Heart left ventricle (tissue), 16 donors: ENCODE data around the gene TYW1. TPM values are rescaled to one million over a fixed set of nuclear protein-coding genes. Genes with fewer than 3 reads are reported as not detected.
"Not testable (repeated sequence)": the region's sequence is repeated elsewhere in the genome, so short reads cannot be mapped to it uniquely, and the experiment has no call there.

Experiments used
- ATAC-seq, 4 donors: fragments of 200-7000 bp; cut with Tn5 transposase; one replicate each; pipeline ENCODE4 v1.9.1; 2020 to 2022; ENCODE audit warnings: moderate library complexity in 4 of 4, mild to moderate bottlenecking in 3 of 4, moderate number of reproducible peaks in 1 of 4
- DNase-seq, 5 donors: peaks; one replicate each; pipeline ENCODE4 v3.0.0-alpha.2; 2020
- H3K27ac ChIP-seq, 12 donors: fragments of 200-600 bp; sonication (generic) in 4 of 12; one replicate each; pipeline versions ENCODE4 v1.5.0 to v1.8.0; 2016 to 2022; ENCODE audit warnings: mild to moderate bottlenecking in 2 of 12
- H3K27me3 ChIP-seq, 9 donors: fragments of 200-600 bp; sonication (generic) in 2 of 9; one replicate each; pipeline versions ENCODE4 v1.5.1 to v1.8.0; 2016 to 2022; ENCODE audit warnings: mild to moderate bottlenecking in 3 of 9
- H3K36me3 ChIP-seq, 9 donors: fragments of 200-600 bp; sonication (generic) in 2 of 9; one replicate each; pipeline versions ENCODE4 v1.5.0 to v1.8.0; 2018 to 2022; ENCODE audit warnings: mild to moderate bottlenecking in 2 of 9
- H3K4me1 ChIP-seq, 12 donors: fragments of 200-600 bp; sonication (generic) in 4 of 12; one replicate each; pipeline versions ENCODE4 v1.5.0 to v1.8.0; 2016 to 2022; ENCODE audit warnings: mild to moderate bottlenecking in 3 of 12
- H3K4me3 ChIP-seq, 12 donors: fragments of 200-600 bp; sonication (generic) in 4 of 12; one replicate each; pipeline versions ENCODE4 v1.5.0 to v1.8.0; 2017 to 2022; ENCODE audit warnings: mild to moderate bottlenecking in 9 of 12, moderate library complexity in 4 of 12
- H3K9me3 ChIP-seq, 12 donors: fragments of 200-600 bp; sonication (generic) in 4 of 12; one replicate each; pipeline versions ENCODE4 v1.5.0 to v1.8.0; 2016 to 2022; ENCODE audit warnings: mild to moderate bottlenecking in 1 of 12
- CTCF ChIP-seq, 12 donors: fragments of 200-600 bp; sonication (generic) in 4 of 12; IDR thresholded peaks; one replicate each; pipeline versions ENCODE4 v1.5.0 to v1.8.0; 2018 to 2022; ENCODE audit warnings: antibody characterized with exemption in 12 of 12, mild to moderate bottlenecking in 5 of 12
- POLR2A ChIP-seq, 2 donors: fragments of 450-650 bp; IDR thresholded peaks; one replicate each; pipeline ENCODE4 v1.6.1; 2017; ENCODE audit warnings: antibody characterized with exemption in 2 of 2, mild to moderate bottlenecking in 2 of 2, moderate library complexity in 2 of 2
- WGBS, 4 donors: extraction: QIAGEN DNeasy Blood & Tissue Kit in 2 of 4; methylation state at CpG; one replicate each; pipeline versions ENCODE4 v1.1.5 to v1.1.7; 2013 to 2018; 5-methylcytosine and 5-hydroxymethylcytosine counted together
- intact Hi-C, 10 donors: fragments of 100-400 bp; cut with DNase I; formaldehyde crosslinking; loops; one replicate each; pipeline versions ENCODE4 v1.11.1 to v1.14.2; 2022
- polyA plus RNA-seq, 2 donors: library from polyadenylated mRNA; stranded (reverse); fragments of 200-250 nt; gene quantifications; one replicate each; pipeline ENCODE4 v1.2.3, GENCODE V29; 2013
- total RNA-seq, 9 donors: library from RNA; depleted of rRNA in 2 of 9; stranded (reverse); fragments of >200 nt in 2 of 9; fragmentation: NEBNext Ultra II Directional in 3 of 9; extraction: Animal tissue kit (Norgen Biotek cat#: 25700) in 3 of 9; gene quantifications; one replicate each; pipeline versions ENCODE4 v1.1.0 to v1.2.4, GENCODE V29; 2016 to 2023
- donor health status: ischemic (EF 13 %, LVEDD 7.1; RV severe dilation, severe dysfunction).
- donor health status: healthy with polysubstance abuse.
- donor health status: DM: no; HTN: yes; CAD: no.
- donor health status: DM: no; HTN: no; CAD: no.
- donor health status: ischemic (EF 25% LVEDD 6.9; RV normal size, moderate dysfunction).
- donor health status: ischemic (EF 25% LVEDD 5.7; RV mildly dilated, moderate dysfunction).
- donor health status: healthy.
- donor health status: DM: yes; HTN: yes; CAD: no.
- donor health status: ischemic (EF 35%, LVEDD 5.7; RV mildly dilated, moderate dysfunction).
- donor health status: nonischemic (EF 11% LVEDD 7.7; RV severe dilation, severe dysfunction).
- donor health status: DM: yes; HTN: yes; CAD: no.
- donor health status: PGD.
- donor health status: ischemic (EF 29% LVEDD 5.4; RV normal size, mild dysfunction).
- donor health status: nonischemic (EF 23%, LVEDD 6.1; RV moderate dilation, normal function).

The TYW1 gene
- total and polyA plus RNA-seq, 11 donors: 4.9 to 16.1 (median 11.5) TPM

- intact Hi-C loops: no loop called here
- DNase-seq: no peak
- 85 to 93% (median 89%) methylated on average over 5 of the region's 5 CpGs for WGBS, 4 donors
These were observed 36.6 kb downstream of the TYW1 start for GRCh38 chr7:67033251-67033650.

GRCh38 chr7:67036432-67037395 is 40.1 kb downstream of the TYW1 start:
- H3K27me3 ChIP-seq, H3K4me3 ChIP-seq, H3K9me3 ChIP-seq, intact Hi-C loops: not testable (repeated sequence)
- Histone ChIP-seq H3K4me1 (peaks cover 0 to 14% (median 2%) of the 10 kb centered on the region in 12 donors), H3K36me3 (peaks cover 0 to 21% (median 12%) of the 10 kb centered on the region in 9 donors), H3K27ac (peak overlapping the region in 6 of 12 donors; percentile 22 to 64 (median 40))
- ATAC-seq: peak; percentile 91 to 97 (median 97)
- WGBS, 4 donors: 74 to 78% (median 76%) methylated on average over 9 to 10 of the region's 10 CpGs
- DNase-seq: peak; percentile 47 to 74 (median 69)

More at GRCh38 chr7:67033251-67033650, 36.6 kb downstream of the TYW1 start:
- no peak overlapping the region for H3K4me3 ChIP-seq
- peaks cover 0 to 33% (median 21%) of the 10 kb centered on the region in 9 donors for H3K36me3 ChIP-seq
- no peak for ATAC-seq
- peaks cover 0 to 14% (median 2%) of the 10 kb centered on the region in 12 donors for H3K4me1 ChIP-seq
- no peaks in the 10 kb centered on the region for H3K27me3 ChIP-seq
- peaks cover 0 to 10% (median 0%) of the 10 kb centered on the region in 12 donors for H3K9me3 ChIP-seq
- no peak overlapping the region for H3K27ac ChIP-seq
- TF ChIP-seq POLR2A (IDR thresholded peaks at IDR 0.05) (no peak), CTCF (IDR thresholded peaks at IDR 0.05) (no peak)

GRCh38 chr7:67040832-67041231 is 44.2 kb downstream of the TYW1 start:
- not testable (repeated sequence) for H3K36me3 ChIP-seq, H3K9me3 ChIP-seq, H3K4me3 ChIP-seq, ATAC-seq, H3K27ac ChIP-seq, H3K27me3 ChIP-seq, DNase-seq
- peaks cover 0 to 24% (median 8%) of the 10 kb centered on the region in 12 donors for H3K4me1 ChIP-seq
- intact Hi-C loops: loop anchor here in 1 of 10 donors (10.0 kb wide), 1 partner anchor 264 kb away; no protein-coding TSS in a partner anchor
- TF ChIP-seq CTCF (IDR thresholded peaks at IDR 0.05): peak in 11 of 12 donors; percentile 17 to 56 (median 40)
- 44 to 57% (median 50%) methylated on average over 2 of the region's 2 CpGs for WGBS, 4 donors

- H3K9me3 ChIP-seq, H3K27me3 ChIP-seq, H3K4me3 ChIP-seq, H3K36me3 ChIP-seq: not testable (repeated sequence)
- whole genome bisulfite sequencing, 4 donors: 71 to 77% (median 73%) methylated on average over 5 of the region's 5 CpGs
- Histone ChIP-seq H3K4me1 (peaks cover 0 to 15% (median 7%) of the 10 kb centered on the region in 12 donors), H3K27ac (peak overlapping the region in 11 of 12 donors; percentile 2 to 71 (median 50))
- DNase-seq: peak in 4 of 5 donors; percentile 64 to 80 (median 74)
- peak; percentile 93 to 97 (median 97) for ATAC-seq
- intact Hi-C loops: loop anchor here in 1 of 10 donors (10.0 kb wide), 1 partner anchor 262 kb away; no protein-coding TSS in a partner anchor
These were observed 46.3 kb downstream of the TYW1 start for GRCh38 chr7:67042781-67043558.

GRCh38 chr7:67043559-67043930 is 46.9 kb downstream of the TYW1 start:
- not testable (repeated sequence) for H3K36me3 ChIP-seq, H3K27me3 ChIP-seq, H3K4me3 ChIP-seq, H3K9me3 ChIP-seq, DNase-seq
- 65 to 71% (median 69%) methylated on average over 4 of the region's 4 CpGs for WGBS, 4 donors
- peak in 2 of 4 donors; percentile 5 to 26 for ATAC-seq
- Histone ChIP-seq H3K27ac (peak overlapping the region in 9 of 12 donors; percentile 2 to 71 (median 53)), H3K4me1 (peaks cover 0 to 15% (median 7%) of the 10 kb centered on the region in 12 donors)
- intact Hi-C loops: loop anchor here in 1 of 10 donors (10.0 kb wide), 1 partner anchor 261 kb away; no protein-coding TSS in a partner anchor
